ENCODE results near the gene ACSM2B. TPM values are rescaled to one million over a fixed set of nuclear protein-coding genes. Genes with fewer than 3 reads are reported as not detected.

Gene ACSM2B
- total RNA-seq = not detected in 2 replicates

GRCh38 chr16:20576145-20576544, at the start of gene ACSM2B:
Gene ACSM2B, minus strand, starts transcription at chr16:20576367. Its CDS starts 11,522 bp downstream, at chr16:20564845.

Small RNAs within 50 kb of the gene (small RNA-seq; reads per million reads assigned to genes)
- gene AC141273.3 = not detected

Other genes with a start within 250 kb of the ACSM2B start
- gene GP2, start 248.9 kb downstream of the ACSM2B start, total RNA-seq = not detected in 2 replicates
- not detected in 2 replicates for gene UMOD, start 223.7 kb downstream of the ACSM2B start, total RNA-seq
- not detected in 2 replicates for gene PDILT, start 171.6 kb downstream of the ACSM2B start, total RNA-seq
- not detected in 2 replicates for gene ACSM5, start 166.8 kb downstream of the ACSM2B start, total RNA-seq
- gene ACSM2A, start 124.8 kb downstream of the ACSM2B start, total RNA-seq = not detected in 2 replicates
- under 0.01 and 0.54 TPM in 2 replicates for gene ACSM1, start 121.3 kb upstream of the ACSM2B start, total RNA-seq
- gene THUMPD1, start 165.5 kb upstream of the ACSM2B start, total RNA-seq = 73.0 and 82.1 TPM in 2 replicates
- gene ACSM3, start 187.6 kb upstream of the ACSM2B start, total RNA-seq = 1.8 and 5.9 TPM in 2 replicates
- 31.0 and 32.3 TPM in 2 replicates for gene ERI2, start 230.1 kb upstream of the ACSM2B start, total RNA-seq
- gene REXO5, start 230.2 kb upstream of the ACSM2B start, total RNA-seq = 6.8 and 13.7 TPM in 2 replicates